ENCODE results near the gene TOP3A.
A peak's percentile ranks its signal among the peaks of the same experiment; 100 is the strongest.
"Not testable (repeated sequence)": the region's sequence is repeated elsewhere in the genome, so short reads cannot be mapped to it uniquely, and the experiment has no call there.

Gene TOP3A

GRCh38 chr17:18314731-18315561 lies at the start of gene TOP3A, which contains the start of gene SMCR8:
TSS of gene TOP3A (minus strand) at chr17:18314994. CDS start at chr17:18314778, 216 bp downstream.
TSS of gene SMCR8 (plus strand) at chr17:18315293. CDS start at chr17:18315790, 497 bp downstream.
- DNase-seq = peak; percentile 99

GRCh38 chr17:18364166-18364565 lies 49.4 kb upstream of the TOP3A start:
- no peak for DNase-seq

- peak; percentile 90 for DNase-seq
Observed at GRCh38 chr17:18363101-18364049, 48.6 kb upstream of the TOP3A start, which contains the start of gene SHMT1. TSS of gene SHMT1 (minus strand) at chr17:18363550. CDS start at chr17:18355981, 7,569 bp downstream.

GRCh38 chr17:18362698-18363100 lies 47.9 kb upstream of the TOP3A start:
- peak; percentile 9 for DNase-seq

GRCh38 chr17:18361837-18362697 lies 47.3 kb upstream of the TOP3A start:
- DNase-seq = no peak

GRCh38 chr17:18360518-18360917 lies 45.7 kb upstream of the TOP3A start:
- no peak for DNase-seq

- no peak for DNase-seq
Observed at GRCh38 chr17:18356624-18357023, 41.8 kb upstream of the TOP3A start.

- no peak for DNase-seq
Observed at GRCh38 chr17:18353541-18353940, 38.7 kb upstream of the TOP3A start.

GRCh38 chr17:18344021-18344420 lies 29.2 kb upstream of the TOP3A start:
- no peak for DNase-seq

GRCh38 chr17:18339933-18340332 lies 25.1 kb upstream of the TOP3A start:
- no peak for DNase-seq

GRCh38 chr17:18338158-18338557 lies 23.4 kb upstream of the TOP3A start:
- not testable (repeated sequence) for DNase-seq

- DNase-seq = no peak
Observed at GRCh38 chr17:18332909-18333489, 18.2 kb upstream of the TOP3A start.

GRCh38 chr17:18331879-18332278 lies 17.1 kb upstream of the TOP3A start:
- no peak for DNase-seq

- no peak for DNase-seq
Observed at GRCh38 chr17:18328643-18329204, 13.9 kb upstream of the TOP3A start.

- no peak for DNase-seq
Observed at GRCh38 chr17:18327556-18327955, 12.8 kb upstream of the TOP3A start.

GRCh38 chr17:18327093-18327492 lies 12.3 kb upstream of the TOP3A start:
- no peak for DNase-seq

GRCh38 chr17:18326572-18326971 lies 11.8 kb upstream of the TOP3A start:
- no peak for DNase-seq

GRCh38 chr17:18326039-18326438 lies 11.2 kb upstream of the TOP3A start:
- no peak for DNase-seq

GRCh38 chr17:18324140-18325050 lies 9.6 kb upstream of the TOP3A start:
- DNase-seq = no peak

- no peak for DNase-seq
Observed at GRCh38 chr17:18323507-18324139, 8.8 kb upstream of the TOP3A start.

Measured in NCI-H2171 (cell line).